Left forelimb (tissue), 1 donor: Measurements from ENCODE around the gene CCDC177.

ENCODE experiments used
- DNase-seq: peaks from one replicate; pipeline ENCODE4 v3.0.0-alpha.2; 2018; ENCODE audit warnings: low spot score

Gene CCDC177

DNA sequence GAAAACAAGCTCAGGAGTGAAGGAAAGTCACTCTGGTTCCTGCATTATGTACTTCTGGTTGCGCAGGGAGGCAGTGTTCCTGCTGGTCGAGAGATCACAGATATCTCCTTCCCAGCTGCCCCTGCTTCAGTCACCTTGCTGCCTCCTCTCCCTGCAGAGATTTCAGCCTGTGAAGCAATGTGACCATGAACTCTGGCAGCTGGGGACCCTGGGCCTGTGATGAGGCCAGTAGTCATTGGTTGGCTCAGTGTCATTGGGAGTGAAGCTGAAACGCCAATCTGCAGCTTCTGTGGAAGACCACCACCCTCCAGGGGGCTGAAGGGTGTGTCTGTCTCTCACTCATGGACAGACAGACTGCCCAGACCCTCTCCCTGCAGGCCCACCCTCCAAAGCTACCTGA is 45.1 kb downstream of the CCDC177 start:
- DNase-seq, result no peak

DNA sequence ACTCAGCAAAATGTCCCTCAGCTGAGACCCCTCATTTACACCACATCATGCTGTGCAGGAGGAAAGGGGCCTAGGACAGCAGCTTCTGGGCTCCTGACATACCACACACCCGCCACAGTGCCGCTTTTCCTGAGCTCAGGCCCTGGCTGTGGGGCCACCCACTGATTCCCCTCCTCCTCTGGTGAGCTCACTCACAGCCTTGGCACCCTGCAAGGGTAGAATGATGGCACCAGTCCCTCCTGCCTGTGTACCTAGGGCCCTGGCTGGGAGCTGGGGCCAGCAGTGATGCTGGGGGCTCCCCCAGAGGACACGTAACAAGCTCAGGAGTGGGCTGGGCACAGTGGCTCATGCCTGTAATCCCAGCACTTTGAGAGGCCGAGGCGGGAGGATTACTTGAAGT is 45.7 kb downstream of the CCDC177 start:
- DNase-seq, result no peak

DNA sequence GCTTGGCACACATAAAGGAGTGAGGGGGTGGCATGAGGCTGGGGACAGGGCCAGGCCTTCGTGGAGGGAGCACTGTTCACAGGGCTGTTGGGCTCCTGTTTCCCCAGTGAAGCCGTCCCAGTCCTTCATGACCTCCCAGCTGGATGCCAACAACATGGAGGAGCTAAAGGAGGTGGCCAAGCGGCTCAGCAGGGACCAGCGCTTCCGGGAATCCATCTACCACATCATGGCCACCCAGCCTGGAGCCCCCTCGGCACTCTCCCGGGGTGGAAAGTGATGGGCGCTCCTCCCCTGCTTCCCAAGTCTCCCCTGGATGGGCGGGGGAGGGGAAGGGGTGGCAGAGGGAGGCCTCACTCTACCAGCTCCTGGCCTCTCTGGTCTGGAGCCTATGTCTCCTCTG is 46.5 kb downstream of the CCDC177 start:
- no peak for DNase-seq

DNA sequence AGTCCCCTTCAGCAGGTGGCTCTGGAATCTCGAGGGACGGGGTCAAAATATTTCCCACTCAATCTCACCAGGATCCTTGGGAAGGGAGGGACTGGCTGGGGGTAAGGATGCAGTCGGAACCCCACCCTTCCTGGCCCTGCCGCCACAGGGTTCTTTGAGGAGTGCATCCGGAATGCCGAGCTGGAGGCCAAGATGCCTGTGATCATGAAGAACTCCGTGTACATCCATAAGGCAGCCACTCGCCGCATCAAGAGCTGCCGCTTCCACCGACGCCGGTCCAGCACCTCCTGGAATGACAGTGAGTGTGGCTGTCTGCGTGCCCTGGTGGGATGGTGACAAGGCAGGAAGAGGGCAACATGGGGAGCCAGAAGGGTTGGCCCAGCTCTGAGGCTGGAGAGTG is 47.0 kb downstream of the CCDC177 start:
- DNase-seq, result no peak

DNA sequence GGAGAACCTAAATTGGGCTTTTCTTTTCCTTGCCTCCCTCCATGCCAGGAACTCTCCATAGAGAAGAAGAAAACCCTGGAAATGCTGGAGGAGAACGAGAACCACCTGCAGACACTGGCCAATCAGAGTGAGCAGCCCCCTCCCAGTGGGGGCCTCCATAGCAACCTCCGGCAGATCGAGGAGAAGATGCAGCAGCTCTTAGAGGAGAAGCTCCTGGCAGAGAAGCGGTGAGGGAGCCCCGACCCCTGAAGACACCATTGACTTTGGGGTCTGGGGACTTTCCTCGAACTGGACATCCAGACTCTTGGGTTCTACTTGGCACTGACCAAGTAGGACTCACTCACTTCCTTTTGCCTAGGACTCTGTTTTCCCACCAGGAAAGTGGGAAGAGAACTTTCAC is 48.8 kb downstream of the CCDC177 start:
- no peak for DNase-seq

DNA sequence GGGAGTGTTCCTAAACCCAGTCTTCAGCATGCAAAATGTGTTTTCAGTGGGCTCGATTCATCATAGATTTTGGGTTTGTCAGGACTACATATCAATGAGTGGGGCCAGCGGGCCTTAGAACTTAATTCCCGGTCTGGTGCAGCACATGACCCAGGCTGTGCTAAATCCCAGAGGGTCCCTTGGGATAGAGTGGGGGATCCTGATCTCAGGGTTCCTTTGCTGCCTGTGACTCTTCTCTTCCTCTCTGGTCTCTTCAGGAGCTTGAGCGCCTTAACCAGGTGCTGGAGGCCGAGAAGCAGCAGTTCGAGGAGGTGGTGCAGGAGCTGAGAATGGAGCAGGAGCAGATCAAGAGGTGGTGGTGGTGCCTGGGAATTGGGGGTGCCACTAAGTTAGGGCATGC is 52.6 kb downstream of the CCDC177 start:
- DNase-seq, result no peak
